ENCODE measurements around the gene IQGAP3.
"Not testable (repeated sequence)": the region's sequence is repeated elsewhere in the genome, so short reads cannot be mapped to it uniquely, and the experiment has no call there.

The IQGAP3 gene, protein sequence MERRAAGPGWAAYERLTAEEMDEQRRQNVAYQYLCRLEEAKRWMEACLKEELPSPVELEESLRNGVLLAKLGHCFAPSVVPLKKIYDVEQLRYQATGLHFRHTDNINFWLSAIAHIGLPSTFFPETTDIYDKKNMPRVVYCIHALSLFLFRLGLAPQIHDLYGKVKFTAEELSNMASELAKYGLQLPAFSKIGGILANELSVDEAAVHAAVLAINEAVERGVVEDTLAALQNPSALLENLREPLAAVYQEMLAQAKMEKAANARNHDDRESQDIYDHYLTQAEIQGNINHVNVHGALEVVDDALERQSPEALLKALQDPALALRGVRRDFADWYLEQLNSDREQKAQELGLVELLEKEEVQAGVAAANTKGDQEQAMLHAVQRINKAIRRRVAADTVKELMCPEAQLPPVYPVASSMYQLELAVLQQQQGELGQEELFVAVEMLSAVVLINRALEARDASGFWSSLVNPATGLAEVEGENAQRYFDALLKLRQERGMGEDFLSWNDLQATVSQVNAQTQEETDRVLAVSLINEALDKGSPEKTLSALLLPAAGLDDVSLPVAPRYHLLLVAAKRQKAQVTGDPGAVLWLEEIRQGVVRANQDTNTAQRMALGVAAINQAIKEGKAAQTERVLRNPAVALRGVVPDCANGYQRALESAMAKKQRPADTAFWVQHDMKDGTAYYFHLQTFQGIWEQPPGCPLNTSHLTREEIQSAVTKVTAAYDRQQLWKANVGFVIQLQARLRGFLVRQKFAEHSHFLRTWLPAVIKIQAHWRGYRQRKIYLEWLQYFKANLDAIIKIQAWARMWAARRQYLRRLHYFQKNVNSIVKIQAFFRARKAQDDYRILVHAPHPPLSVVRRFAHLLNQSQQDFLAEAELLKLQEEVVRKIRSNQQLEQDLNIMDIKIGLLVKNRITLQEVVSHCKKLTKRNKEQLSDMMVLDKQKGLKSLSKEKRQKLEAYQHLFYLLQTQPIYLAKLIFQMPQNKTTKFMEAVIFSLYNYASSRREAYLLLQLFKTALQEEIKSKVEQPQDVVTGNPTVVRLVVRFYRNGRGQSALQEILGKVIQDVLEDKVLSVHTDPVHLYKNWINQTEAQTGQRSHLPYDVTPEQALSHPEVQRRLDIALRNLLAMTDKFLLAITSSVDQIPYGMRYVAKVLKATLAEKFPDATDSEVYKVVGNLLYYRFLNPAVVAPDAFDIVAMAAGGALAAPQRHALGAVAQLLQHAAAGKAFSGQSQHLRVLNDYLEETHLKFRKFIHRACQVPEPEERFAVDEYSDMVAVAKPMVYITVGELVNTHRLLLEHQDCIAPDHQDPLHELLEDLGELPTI (N-terminal part only)

GRCh38 chr1:156571919-156572662, at the start of gene IQGAP3:
IQGAP3 (minus strand) TSS chr1:156572565; CDS start chr1:156572529, 36 bp downstream.
- peak; percentile 89 for DNase-seq (ENCODE audit: extremely low spot score, insufficient read length, low read depth)
- FAIRE-seq: peak; percentile 73

DNA sequence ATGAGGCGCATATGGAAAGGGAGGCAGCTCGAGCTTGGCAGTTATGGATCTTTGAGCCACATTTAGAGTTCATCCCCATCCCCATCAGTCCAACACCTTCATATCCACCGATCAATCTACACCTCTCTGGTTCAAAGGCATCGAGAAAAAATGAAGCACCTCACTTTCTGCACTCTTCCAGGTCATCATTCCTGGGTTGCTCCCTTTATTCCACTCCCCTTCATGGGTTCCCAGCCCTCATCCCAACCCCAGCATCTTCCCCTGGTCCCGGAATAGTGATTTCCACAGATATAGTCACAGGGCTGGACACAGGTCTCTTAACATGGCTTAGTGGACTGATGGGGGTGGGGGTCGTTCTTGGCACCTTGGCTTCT, 47.2 kb upstream of the IQGAP3 start:
- no peak for FAIRE-seq

GRCh38 chr1:156618853-156619581, 46.7 kb upstream of the IQGAP3 start, which contains the start of gene HAPLN2:
HAPLN2 (plus strand) TSS chr1:156619415; CDS start chr1:156623491, 4,076 bp downstream.
- FAIRE-seq: no peak
- DNase-seq (ENCODE audit: extremely low spot score, insufficient read length, low read depth): no peak

More for the DNA sequence above, 47.2 kb upstream of the IQGAP3 start:
- DNase-seq (ENCODE audit: extremely low spot score, insufficient read length, low read depth): no peak

GRCh38 chr1:156616463-156616862, 44.1 kb upstream of the IQGAP3 start:
- no peak for DNase-seq (ENCODE audit: extremely low spot score, insufficient read length, low read depth)

DNA sequence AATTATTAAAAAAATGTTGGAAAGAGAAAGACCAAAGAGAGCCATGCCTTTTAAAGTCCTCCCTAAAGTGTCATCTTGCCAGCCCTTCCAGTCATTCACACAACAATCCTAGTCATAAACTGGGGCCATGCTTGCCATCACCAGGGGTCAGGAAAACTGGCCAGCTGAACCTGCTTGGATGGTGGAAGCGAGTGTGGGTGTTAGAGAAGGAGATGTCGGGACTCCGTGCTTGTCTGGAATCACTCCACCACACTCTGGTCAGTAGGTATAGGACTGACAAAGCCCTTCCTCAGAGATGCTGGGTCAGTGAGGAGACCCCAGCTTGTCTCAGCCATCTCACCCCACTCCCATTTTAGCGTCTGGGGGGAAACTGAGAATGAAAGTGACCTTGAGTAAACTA, 43.6 kb upstream of the IQGAP3 start:
- DNase-seq (ENCODE audit: extremely low spot score, insufficient read length, low read depth) (no peak), FAIRE-seq (no peak)

More at GRCh38 chr1:156616463-156616862, 44.1 kb upstream of the IQGAP3 start:
- FAIRE-seq: no peak

DNA sequence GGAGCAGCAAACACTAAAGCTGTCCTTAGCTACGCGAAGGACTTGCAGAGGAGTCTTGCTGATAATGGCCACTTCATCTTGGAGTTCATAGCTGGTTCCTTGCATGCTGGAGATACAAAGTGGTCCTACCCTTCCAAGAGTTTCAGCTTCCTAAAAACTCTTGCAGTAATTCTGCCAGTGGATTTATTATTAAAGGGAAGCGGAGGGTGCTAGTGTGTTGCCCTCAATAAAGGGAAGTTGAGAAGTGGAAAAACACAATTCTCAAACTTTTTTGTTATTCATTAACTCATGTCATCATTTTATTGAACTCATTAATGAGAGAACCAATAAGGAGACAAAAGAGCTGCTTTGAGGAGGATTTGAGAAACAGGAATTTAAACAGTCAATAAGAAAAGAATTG, 40.3 kb upstream of the IQGAP3 start:
- no peak for FAIRE-seq
- DNase-seq (ENCODE audit: extremely low spot score, insufficient read length, low read depth): no peak

DNA sequence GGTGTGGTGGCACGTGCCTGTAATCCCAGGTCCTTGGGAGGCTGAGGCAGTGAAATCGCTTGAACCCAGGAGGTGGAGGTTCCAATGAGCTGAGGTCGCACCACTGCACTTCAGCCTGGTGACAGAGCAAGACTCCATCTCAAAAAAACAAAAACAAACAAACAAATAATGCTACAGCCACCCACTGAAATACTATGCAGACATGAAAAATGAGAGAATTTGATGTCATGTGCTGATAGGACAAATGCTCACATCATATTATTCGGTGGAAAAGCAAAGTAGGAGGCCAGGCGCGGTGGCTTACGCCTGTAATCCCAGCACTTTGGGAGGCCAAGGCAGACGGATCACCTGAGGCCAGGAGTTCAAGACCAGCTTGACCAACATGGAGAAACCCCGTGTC, 37.7 kb upstream of the IQGAP3 start:
- not testable (repeated sequence) for FAIRE-seq

GRCh38 chr1:156608981-156609380, 36.6 kb upstream of the IQGAP3 start:
- FAIRE-seq (peak; percentile 71), DNase-seq (ENCODE audit: extremely low spot score, insufficient read length, low read depth) (no peak)

More for the DNA sequence above, 37.7 kb upstream of the IQGAP3 start:
- DNase-seq (ENCODE audit: extremely low spot score, insufficient read length, low read depth): not testable (repeated sequence)

- peak; percentile 90 for FAIRE-seq
- no peak for DNase-seq (ENCODE audit: extremely low spot score, insufficient read length, low read depth)
Observed at GRCh38 chr1:156608036-156608674, 35.8 kb upstream of the IQGAP3 start.

DNA sequence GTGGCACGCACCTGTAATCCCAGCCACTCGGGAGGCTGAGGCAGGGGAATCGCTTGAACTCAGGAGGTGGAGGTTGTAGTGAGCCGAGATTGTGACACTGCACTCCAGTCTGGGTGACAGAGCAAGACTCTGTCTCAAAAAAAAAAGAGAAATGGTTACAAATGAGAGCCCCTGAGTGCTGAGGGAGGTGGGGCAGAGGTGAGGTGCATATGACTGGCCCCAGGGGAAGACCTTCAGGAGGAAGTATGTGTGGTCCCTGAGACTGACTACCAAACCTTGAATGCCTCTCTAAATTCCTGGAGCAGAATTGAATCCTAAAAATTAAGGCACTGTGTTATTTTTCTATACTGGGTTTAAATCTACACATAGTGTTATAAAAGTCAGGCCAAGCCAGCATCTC, 35.0 kb upstream of the IQGAP3 start:
- DNase-seq (ENCODE audit: extremely low spot score, insufficient read length, low read depth); FAIRE-seq: not testable (repeated sequence)

DNA sequence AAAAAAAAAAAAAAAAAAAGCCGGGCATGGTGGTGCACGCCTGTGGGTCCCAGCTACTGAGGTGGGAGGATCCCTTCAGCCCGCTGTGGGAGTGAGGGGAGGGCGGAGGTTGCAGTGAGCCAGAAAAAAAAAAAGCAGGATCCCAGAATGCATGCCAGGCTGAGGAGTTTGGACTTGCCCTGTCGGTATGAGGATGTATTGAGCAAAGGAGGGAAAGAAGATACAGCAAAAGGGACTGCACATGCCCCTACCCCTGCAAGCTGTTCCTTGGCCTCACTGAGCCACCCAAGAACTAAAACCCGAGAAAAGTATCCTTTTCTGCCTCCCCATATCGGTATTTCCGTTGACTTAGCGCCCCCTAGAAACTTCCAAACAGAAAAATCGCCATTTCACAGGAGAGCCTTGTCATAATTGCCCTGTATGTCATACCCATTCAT, 30.2 kb upstream of the IQGAP3 start:
- DNase-seq (ENCODE audit: extremely low spot score, insufficient read length, low read depth): no peak
- no peak for FAIRE-seq

- peak; percentile 33 for FAIRE-seq
- no peak for DNase-seq (ENCODE audit: extremely low spot score, insufficient read length, low read depth)
Observed at GRCh38 chr1:156601892-156602291, 29.5 kb upstream of the IQGAP3 start.

DNA sequence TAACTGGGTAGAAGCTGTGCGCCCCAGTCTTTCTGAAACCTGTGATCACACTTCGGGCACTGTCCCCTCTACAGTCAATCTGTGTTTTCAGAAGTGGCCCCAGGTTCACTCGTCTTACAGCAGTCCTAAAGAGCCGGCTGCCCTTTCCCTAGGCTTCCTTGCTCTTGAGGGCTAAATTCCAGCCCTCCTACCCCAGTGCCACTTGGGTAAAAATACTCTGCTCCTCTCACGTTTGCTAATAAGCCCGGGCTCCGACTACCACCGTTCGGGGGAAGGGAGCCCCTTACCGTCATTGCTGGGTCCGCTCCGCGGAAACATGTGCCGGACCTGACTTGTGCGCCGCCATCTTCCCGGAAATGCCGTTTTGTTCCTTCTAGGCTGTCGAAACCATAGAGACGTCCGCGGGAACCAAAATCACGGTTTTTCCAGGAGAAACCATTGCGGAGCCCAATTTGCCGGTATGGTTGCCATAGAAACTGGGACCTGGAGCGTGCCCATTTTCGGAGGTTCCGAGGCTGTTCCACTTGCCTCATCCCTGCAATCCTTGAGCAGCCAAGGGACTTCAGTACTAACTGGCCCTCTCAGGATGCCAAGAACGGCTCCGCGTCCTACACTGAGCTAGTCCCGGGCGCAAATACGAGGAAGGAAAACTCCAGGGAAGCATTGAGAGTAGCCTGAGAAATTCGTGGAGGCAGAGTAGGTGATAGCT, 28.9 kb upstream of the IQGAP3 start, which contains the start of gene GPATCH4:
Gene GPATCH4 (minus strand): TSS at position 358 of the 709 bp plus-strand sequence.
- DNase-seq (ENCODE audit: extremely low spot score, insufficient read length, low read depth) (no peak), FAIRE-seq (peak; percentile 72)

- FAIRE-seq (no peak), DNase-seq (ENCODE audit: extremely low spot score, insufficient read length, low read depth) (no peak)
Observed at GRCh38 chr1:156600733-156601121, 28.4 kb upstream of the IQGAP3 start.

- FAIRE-seq: peak; percentile 62
- no peak for DNase-seq (ENCODE audit: extremely low spot score, insufficient read length, low read depth)
Observed at GRCh38 chr1:156599811-156600210, 27.4 kb upstream of the IQGAP3 start.

- FAIRE-seq (no peak), DNase-seq (ENCODE audit: extremely low spot score, insufficient read length, low read depth) (no peak)
Observed at GRCh38 chr1:156598731-156599432, 26.5 kb upstream of the IQGAP3 start.

- FAIRE-seq: no peak
- no peak for DNase-seq (ENCODE audit: extremely low spot score, insufficient read length, low read depth)
Observed at GRCh38 chr1:156598125-156598524, 25.8 kb upstream of the IQGAP3 start.

Measured in GM18507 (cell line).